HG03432 (cell line): ENCODE measurements around the gene BTN1A1.
"Not testable (repeated sequence)": the region's sequence is repeated elsewhere in the genome, so short reads cannot be mapped to it uniquely, and the experiment has no call there.

Source experiments
- ATAC-seq: cut with Tn5 transposase; IDR thresholded peaks from one replicate; pipeline ENCODE4 v1.9.1; 2021; ENCODE audit warnings: mild to moderate bottlenecking, moderate library complexity; ENCODE audit not compliant: unreplicated experiment

BTN1A1 gene

GRCh38 chr6:26536571-26537159 is 36.6 kb downstream of the BTN1A1 start:
- peak; percentile 18 for ATAC-seq

- ATAC-seq: peak; percentile 45
These were observed 37.2 kb downstream of the BTN1A1 start for GRCh38 chr6:26537160-26537845.

- peak; percentile 58 for ATAC-seq
These were observed 37.9 kb downstream of the BTN1A1 start, which contains the start of gene HMGN4 for GRCh38 chr6:26537846-26538571. TSS of gene HMGN4 (plus strand) at chr6:26538366. CDS start at chr6:26545207, 6,841 bp downstream.

GRCh38 chr6:26538572-26538902 is 38.4 kb downstream of the BTN1A1 start:
- ATAC-seq: no peak

- ATAC-seq: no peak
These were observed 39.0 kb downstream of the BTN1A1 start for GRCh38 chr6:26539071-26539615.

GRCh38 chr6:26541579-26541978 is 41.5 kb downstream of the BTN1A1 start:
- no peak for ATAC-seq

GRCh38 chr6:26543953-26544352 is 43.9 kb downstream of the BTN1A1 start:
- no peak for ATAC-seq

GRCh38 chr6:26544473-26544872 is 44.4 kb downstream of the BTN1A1 start:
- no peak for ATAC-seq

- ATAC-seq: no peak
These were observed 45.5 kb downstream of the BTN1A1 start for GRCh38 chr6:26545627-26546026.

- not testable (repeated sequence) for ATAC-seq
These were observed 47.3 kb downstream of the BTN1A1 start for GRCh38 chr6:26547363-26547762.

GRCh38 chr6:26550250-26550993 is 50.3 kb downstream of the BTN1A1 start:
- no peak for ATAC-seq

- no peak for ATAC-seq
These were observed 52.1 kb downstream of the BTN1A1 start for GRCh38 chr6:26552205-26552604.

GRCh38 chr6:26552640-26553188 is 52.6 kb downstream of the BTN1A1 start:
- no peak for ATAC-seq

- ATAC-seq: peak; percentile 40
These were observed 53.1 kb downstream of the BTN1A1 start for GRCh38 chr6:26553264-26553634.

GRCh38 chr6:26553635-26554446 is 53.7 kb downstream of the BTN1A1 start:
- peak; percentile 29 for ATAC-seq

GRCh38 chr6:26554447-26554696 is 54.3 kb downstream of the BTN1A1 start:
- no peak for ATAC-seq

GRCh38 chr6:26554697-26555504 is 54.8 kb downstream of the BTN1A1 start:
- peak; percentile 31 for ATAC-seq

GRCh38 chr6:26555505-26556262 is 55.6 kb downstream of the BTN1A1 start:
- no peak for ATAC-seq
